DMS53 treated with DMSO at 0.1 percent for 48 hours (cell line): Measurements from ENCODE around the gene SLC16A7.
"Not testable (repeated sequence)": the region's sequence is repeated elsewhere in the genome, so short reads cannot be mapped to it uniquely, and the experiment has no call there.

Experiments used
- DNase-seq: peaks from one replicate; lab custom pipeline; 2025; ENCODE audit not compliant: unreplicated experiment; lab: John Stamatoyannopoulos, UW

SLC16A7 gene

GRCh38 chr12:59733200-59733599 is 137.4 kb downstream of the SLC16A7 start:
- no peak for DNase-seq

- no peak for DNase-seq
Measured at GRCh38 chr12:59734371-59734770, 138.5 kb downstream of the SLC16A7 start.

- DNase-seq = no peak
Measured at GRCh38 chr12:59735231-59735630, 139.4 kb downstream of the SLC16A7 start.

GRCh38 chr12:59736359-59736758 is 140.5 kb downstream of the SLC16A7 start:
- no peak for DNase-seq

GRCh38 chr12:59736786-59737185 is 141.0 kb downstream of the SLC16A7 start:
- DNase-seq = peak; percentile 73

GRCh38 chr12:59737725-59738463 is 142.1 kb downstream of the SLC16A7 start:
- DNase-seq = no peak

GRCh38 chr12:59742841-59743240 is 147.0 kb downstream of the SLC16A7 start:
- DNase-seq = no peak

- DNase-seq = no peak
Measured at GRCh38 chr12:59744564-59744963, 148.7 kb downstream of the SLC16A7 start.

GRCh38 chr12:59751091-59751490 is 155.3 kb downstream of the SLC16A7 start:
- DNase-seq = not testable (repeated sequence)

- no peak for DNase-seq
Measured at GRCh38 chr12:59761542-59761941, 165.7 kb downstream of the SLC16A7 start.

- DNase-seq = no peak
Measured at GRCh38 chr12:59763835-59764234, 168.0 kb downstream of the SLC16A7 start.

- no peak for DNase-seq
Measured at GRCh38 chr12:59768031-59768430, 172.2 kb downstream of the SLC16A7 start.

GRCh38 chr12:59780605-59781135 is 184.8 kb downstream of the SLC16A7 start:
- peak; percentile 61 for DNase-seq

GRCh38 chr12:59787610-59788009 is 191.8 kb downstream of the SLC16A7 start:
- no peak for DNase-seq

- no peak for DNase-seq
Measured at GRCh38 chr12:59792647-59793046, 196.8 kb downstream of the SLC16A7 start.

- no peak for DNase-seq
Measured at GRCh38 chr12:59803735-59804134, 207.9 kb downstream of the SLC16A7 start.

GRCh38 chr12:59808317-59808910 is 212.6 kb downstream of the SLC16A7 start:
- DNase-seq = peak; percentile 40

- DNase-seq = no peak
Measured at GRCh38 chr12:59811991-59812390, 216.2 kb downstream of the SLC16A7 start.

- DNase-seq = no peak
Measured at GRCh38 chr12:59812716-59813115, 216.9 kb downstream of the SLC16A7 start.

GRCh38 chr12:59820594-59821011 is 224.8 kb downstream of the SLC16A7 start:
- no peak for DNase-seq

GRCh38 chr12:59823567-59823966 is 227.7 kb downstream of the SLC16A7 start:
- no peak for DNase-seq

- DNase-seq = no peak
Measured at GRCh38 chr12:59827767-59828166, 231.9 kb downstream of the SLC16A7 start.
